Neural progenitor cell (in vitro differentiated cells): ENCODE results near the gene TMEM100.

Experiments used
- EZH2 ChIP-seq: fragments of 200-600 bp; sonication (generic); IDR thresholded peaks from 2 replicates; pipeline ENCODE4 v1.6.1; 2017; ENCODE audit warnings: antibody characterized with exemption, mild to moderate bottlenecking, moderate library complexity
- TF ChIP-seq, protein P1 (sequence below): fragments of 200-600 bp; sonication (generic); IDR thresholded peaks from 2 replicates; pipeline ENCODE4 v1.5.1; 2017; ENCODE audit warnings: antibody characterized with exemption, mild to moderate bottlenecking

DNA sequence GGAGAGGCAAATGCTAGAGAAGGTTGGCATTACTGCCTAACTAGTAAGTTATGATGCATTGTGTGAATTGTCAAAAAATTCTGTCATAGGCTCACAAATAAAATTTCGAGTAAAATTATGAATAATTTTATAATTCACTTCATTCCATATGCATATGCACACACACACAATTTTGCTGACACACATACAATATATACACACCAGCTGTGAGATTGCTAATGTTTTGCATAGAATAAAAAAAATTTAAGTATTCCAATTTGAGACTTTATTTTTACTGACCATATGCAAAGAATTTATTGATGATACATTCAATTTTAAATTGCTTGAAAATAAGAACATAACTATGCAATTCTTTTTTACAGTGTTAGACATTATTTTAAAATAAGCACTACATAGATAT is 6.8 kb upstream of the TMEM100 start:
- no peak for TF ChIP-seq EZH2
- TF ChIP-seq, protein P1, sequence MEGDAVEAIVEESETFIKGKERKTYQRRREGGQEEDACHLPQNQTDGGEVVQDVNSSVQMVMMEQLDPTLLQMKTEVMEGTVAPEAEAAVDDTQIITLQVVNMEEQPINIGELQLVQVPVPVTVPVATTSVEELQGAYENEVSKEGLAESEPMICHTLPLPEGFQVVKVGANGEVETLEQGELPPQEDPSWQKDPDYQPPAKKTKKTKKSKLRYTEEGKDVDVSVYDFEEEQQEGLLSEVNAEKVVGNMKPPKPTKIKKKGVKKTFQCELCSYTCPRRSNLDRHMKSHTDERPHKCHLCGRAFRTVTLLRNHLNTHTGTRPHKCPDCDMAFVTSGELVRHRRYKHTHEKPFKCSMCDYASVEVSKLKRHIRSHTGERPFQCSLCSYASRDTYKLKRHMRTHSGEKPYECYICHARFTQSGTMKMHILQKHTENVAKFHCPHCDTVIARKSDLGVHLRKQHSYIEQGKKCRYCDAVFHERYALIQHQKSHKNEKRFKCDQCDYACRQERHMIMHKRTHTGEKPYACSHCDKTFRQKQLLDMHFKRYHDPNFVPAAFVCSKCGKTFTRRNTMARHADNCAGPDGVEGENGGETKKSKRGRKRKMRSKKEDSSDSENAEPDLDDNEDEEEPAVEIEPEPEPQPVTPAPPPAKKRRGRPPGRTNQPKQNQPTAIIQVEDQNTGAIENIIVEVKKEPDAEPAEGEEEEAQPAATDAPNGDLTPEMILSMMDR = no peak
